Fibroblast of lung (primary cell): ENCODE measurements around the gene PYROXD2. TPM values are rescaled to one million over a fixed set of nuclear protein-coding genes. Genes with fewer than 3 reads are reported as not detected.
A peak's percentile ranks its signal among the peaks of the same experiment; 100 is the strongest.

Experiments
- DNase-seq, 2 donors: peaks; one replicate each; pipeline versions ENCODE4 v3.0.0 to v3.0.0-alpha.2; 2010; ENCODE audit warnings: low read depth in 2 of 2
- H2AFZ ChIP-seq: 2 replicates; pipeline ENCODE4 v1.5.1; 2012; ENCODE audit warnings: low read length, control low read depth, inconsistent platforms
- H3K27ac ChIP-seq: 2 replicates; pipeline ENCODE4 v1.5.1; 2011; ENCODE audit warnings: low read length, control low read depth; ENCODE audit not compliant: insufficient read depth
- H3K27me3 ChIP-seq: 2 replicates; pipeline ENCODE4 v1.5.1; 2011; ENCODE audit warnings: mild to moderate bottlenecking, low read length; ENCODE audit not compliant: control insufficient read depth, insufficient read depth
- H3K36me3 ChIP-seq: 2 replicates; pipeline ENCODE4 v1.5.1; 2011; ENCODE audit warnings: low read length; ENCODE audit not compliant: control insufficient read depth, insufficient read depth
- H3K4me1 ChIP-seq: 2 replicates; pipeline ENCODE4 v1.5.1; 2011; ENCODE audit warnings: low read length; ENCODE audit not compliant: control insufficient read depth, insufficient read depth; ENCODE audit errors: extremely low read depth
- H3K4me2 ChIP-seq: 2 replicates; pipeline ENCODE4 v1.5.1; 2011; ENCODE audit warnings: low read length, control low read depth; ENCODE audit not compliant: insufficient read depth; ENCODE audit errors: extremely low read depth
- H3K4me3 ChIP-seq, 4 experiments: fragments of 200-600 bp in 1 of 4; sonication (generic) in 1 of 4; replicated peaks in 1 of 4; 2 replicates each; pipeline ENCODE4 v1.5.1; 2011 to 2016; ENCODE audit warnings: low read length in 4 of 4, low read depth in 3 of 4, mild to moderate bottlenecking in 3 of 4, control low read depth in 2 of 4, inconsistent platforms in 1 of 4, mixed read lengths in 1 of 4; ENCODE audit not compliant: insufficient read depth in 1 of 4; ENCODE audit errors: control extremely low read depth in 1 of 4
- H3K79me2 ChIP-seq: 2 replicates; pipeline ENCODE4 v1.5.1; 2012; ENCODE audit warnings: mild to moderate bottlenecking, low read length, inconsistent platforms; ENCODE audit not compliant: control insufficient read depth, insufficient read depth
- H3K9ac ChIP-seq: 2 replicates; pipeline ENCODE4 v1.5.1; 2011; ENCODE audit warnings: mild to moderate bottlenecking, low read length, control low read depth; ENCODE audit not compliant: insufficient read depth
- H3K9me3 ChIP-seq: 2 replicates; pipeline ENCODE4 v1.5.1; 2012; ENCODE audit warnings: low read depth, low read length; ENCODE audit not compliant: control insufficient read depth, insufficient read depth
- H4K20me1 ChIP-seq: 2 replicates; pipeline ENCODE4 v1.5.1; 2011; ENCODE audit warnings: low read length; ENCODE audit not compliant: control insufficient read depth, insufficient read depth; ENCODE audit errors: extremely low read depth
- CTCF ChIP-seq, 2 donors: IDR thresholded peaks in 1 of 2; conservative IDR thresholded peaks in 1 of 2; 1 replicate in 1 of 2; 2 replicates in 1 of 2; pipeline ENCODE4 v1.5.1; 2011 to 2012; ENCODE audit warnings: low read length in 2 of 2, control low read depth in 1 of 2, inconsistent platforms in 1 of 2, low read depth in 1 of 2, mild to moderate bottlenecking in 1 of 2
- EZH2 ChIP-seq: IDR thresholded peaks from 2 replicates; pipeline ENCODE4 v1.5.1; 2012; ENCODE audit warnings: low read length, control low read depth, mild to moderate bottlenecking; ENCODE audit errors: missing control alignments
- polyA plus RNA-seq, 2 donors: library from polyadenylated mRNA; depleted of rRNA in 1 of 2; stranded (reverse) in 1 of 2; unstranded in 1 of 2; fragments of >200 nt; gene quantifications; 2 replicates each; pipeline ENCODE4 v1.2.1, GENCODE V29; 2011 to 2012; ENCODE audit warnings: missing spikeins in 1 of 2
- total RNA-seq: library from RNA; depleted of rRNA; stranded (reverse); fragments of >200 nt; gene quantifications from 2 replicates; pipeline ENCODE4 v1.2.1, GENCODE V29; 2014

PYROXD2 gene
- total and polyA plus RNA-seq, 2 donors (not counting 1 experiment from before 2014, with no cell fraction given) = 8.7 to 16.0 TPM

GRCh38 chr10:98407017-98407743 lies 7.8 kb downstream of the PYROXD2 start:
- Histone ChIP-seq H3K4me1 (peaks cover 34% of the 10 kb centered on the region), H3K79me2 (no peaks in the 10 kb centered on the region), H3K27me3 (no peaks in the 10 kb centered on the region), H3K9me3 (no peaks in the 10 kb centered on the region), H2AFZ (no peak overlapping the region), H3K36me3 (peaks cover 11% of the 10 kb centered on the region), H3K4me3 (no peak overlapping the region), H3K9ac (no peak overlapping the region), H4K20me1 (no peaks in the 10 kb centered on the region), H3K27ac (no peak overlapping the region), H3K4me2 (no peak overlapping the region)
- no peak for DNase-seq
- no peak for TF ChIP-seq CTCF (conservative IDR thresholded peaks at IDR 0.05 in 1 of 2, IDR thresholded peaks at IDR 0.05 in 1 of 2; ENCODE audit: low read depth in 1 of 2, low read length in 2 of 2)
- TF ChIP-seq EZH2 = no peak

DNA sequence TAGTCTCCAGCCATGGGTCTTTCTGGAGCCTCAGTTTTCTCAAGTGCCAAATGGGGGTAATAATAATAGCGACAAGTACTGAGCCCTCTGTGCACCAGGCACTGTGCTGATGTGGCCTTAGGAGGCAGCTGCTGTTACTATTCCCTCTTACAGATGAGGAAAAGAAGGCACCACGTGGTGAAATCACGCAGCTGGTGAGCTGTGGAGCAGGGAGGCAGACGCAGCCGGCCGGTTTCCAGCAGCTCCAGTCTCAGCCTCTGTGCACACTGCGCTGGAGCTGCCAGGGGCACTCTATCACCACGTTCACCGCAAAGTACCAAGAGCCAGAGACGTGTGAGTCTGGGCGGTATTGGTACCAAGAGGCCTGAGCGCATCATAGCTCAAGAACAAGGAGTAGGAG lies 9.6 kb downstream of the PYROXD2 start:
- TF ChIP-seq EZH2 (no peak), CTCF (conservative IDR thresholded peaks at IDR 0.05 in 1 of 2, IDR thresholded peaks at IDR 0.05 in 1 of 2; ENCODE audit: low read depth in 1 of 2, low read length in 2 of 2) (no peak)
- Histone ChIP-seq H3K4me1 (peaks cover 24% of the 10 kb centered on the region), H3K36me3 (peaks cover 5% of the 10 kb centered on the region), H3K9me3 (no peaks in the 10 kb centered on the region), H3K4me2 (no peak overlapping the region), H2AFZ (no peak overlapping the region), H3K79me2 (no peaks in the 10 kb centered on the region), H3K4me3 (no peak overlapping the region), H4K20me1 (no peaks in the 10 kb centered on the region), H3K27me3 (no peaks in the 10 kb centered on the region), H3K9ac (no peak overlapping the region), H3K27ac (peak overlapping the region; percentile 25)
- peak in 1 of 2 donors; percentile 80 for DNase-seq

GRCh38 chr10:98404571-98405359 lies 10.2 kb downstream of the PYROXD2 start:
- Histone ChIP-seq H2AFZ (no peak overlapping the region), H3K36me3 (peaks cover 3% of the 10 kb centered on the region), H3K27ac (peak overlapping the region; percentile 80), H3K9ac (no peak overlapping the region), H3K4me3 (peak overlapping the region in 1 of 4 experiments; percentile 23), H3K4me1 (peaks cover 24% of the 10 kb centered on the region), H3K9me3 (no peaks in the 10 kb centered on the region), H4K20me1 (no peaks in the 10 kb centered on the region), H3K79me2 (no peaks in the 10 kb centered on the region), H3K4me2 (peak overlapping the region; percentile 51), H3K27me3 (no peaks in the 10 kb centered on the region)
- DNase-seq = peak; percentile 76
- TF ChIP-seq EZH2 = no peak
- no peak for TF ChIP-seq CTCF (conservative IDR thresholded peaks at IDR 0.05 in 1 of 2, IDR thresholded peaks at IDR 0.05 in 1 of 2; ENCODE audit: low read depth in 1 of 2, low read length in 2 of 2)
